Measurements from ENCODE around the gene KIAA1217. TPM values are rescaled to one million over a fixed set of nuclear protein-coding genes. Genes with fewer than 3 reads are reported as not detected.
A peak's percentile ranks its signal among the peaks of the same experiment; 100 is the strongest.

The KIAA1217 gene
- total RNA-seq, 3 donors from 2014 or later (not counting 1 experiment from before 2014, with no cell fraction given) = not detected

DNA sequence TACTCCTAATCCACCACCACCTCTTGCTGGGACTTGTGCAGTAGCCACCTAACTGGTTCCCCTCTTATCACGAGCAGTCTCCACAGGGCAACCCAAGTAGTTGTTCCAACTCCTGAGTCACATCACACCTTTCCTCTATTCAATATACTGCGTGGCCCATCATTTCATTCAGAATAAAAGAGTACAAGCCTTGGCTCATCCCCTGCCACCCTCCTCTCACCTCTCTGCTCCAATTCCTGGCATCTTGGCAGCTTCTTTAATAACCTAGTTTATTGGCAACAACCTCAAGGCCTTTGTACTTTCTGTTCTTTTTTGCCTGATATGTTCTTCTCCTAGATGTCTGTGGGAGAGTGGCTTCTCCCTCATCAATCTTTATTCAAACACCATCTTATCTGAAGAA, 199.4 kb downstream of the KIAA1217 start:
- H3K4me3 ChIP-seq (ENCODE audit: low read length) = no peak overlapping the region
- no peaks in the 10 kb centered on the region for H3K4me1 Mint-ChIP-seq
- no peaks in the 10 kb centered on the region for H3K36me3 ChIP-seq (ENCODE audit: control insufficient read depth, insufficient read depth, low read length)
- DNase-seq (no peak), ATAC-seq (no peak)
- TF ChIP-seq, protein P1, sequence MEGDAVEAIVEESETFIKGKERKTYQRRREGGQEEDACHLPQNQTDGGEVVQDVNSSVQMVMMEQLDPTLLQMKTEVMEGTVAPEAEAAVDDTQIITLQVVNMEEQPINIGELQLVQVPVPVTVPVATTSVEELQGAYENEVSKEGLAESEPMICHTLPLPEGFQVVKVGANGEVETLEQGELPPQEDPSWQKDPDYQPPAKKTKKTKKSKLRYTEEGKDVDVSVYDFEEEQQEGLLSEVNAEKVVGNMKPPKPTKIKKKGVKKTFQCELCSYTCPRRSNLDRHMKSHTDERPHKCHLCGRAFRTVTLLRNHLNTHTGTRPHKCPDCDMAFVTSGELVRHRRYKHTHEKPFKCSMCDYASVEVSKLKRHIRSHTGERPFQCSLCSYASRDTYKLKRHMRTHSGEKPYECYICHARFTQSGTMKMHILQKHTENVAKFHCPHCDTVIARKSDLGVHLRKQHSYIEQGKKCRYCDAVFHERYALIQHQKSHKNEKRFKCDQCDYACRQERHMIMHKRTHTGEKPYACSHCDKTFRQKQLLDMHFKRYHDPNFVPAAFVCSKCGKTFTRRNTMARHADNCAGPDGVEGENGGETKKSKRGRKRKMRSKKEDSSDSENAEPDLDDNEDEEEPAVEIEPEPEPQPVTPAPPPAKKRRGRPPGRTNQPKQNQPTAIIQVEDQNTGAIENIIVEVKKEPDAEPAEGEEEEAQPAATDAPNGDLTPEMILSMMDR (IDR thresholded peaks at IDR 0.05) = no peak
- WGBS (ENCODE audit: insufficient coverage) = 76% methylated on average over 2 of the region's 2 CpGs
- no peak overlapping the region for H3K27ac ChIP-seq (ENCODE audit: low read length)
- peaks cover 0 to 4% of the 10 kb centered on the region in 2 donors for H3K9me3 Mint-ChIP-seq
- no peak overlapping the region for H3K27ac Mint-ChIP-seq
- no peaks in the 10 kb centered on the region for H3K4me1 ChIP-seq (ENCODE audit: control insufficient read depth, insufficient read depth, low read length)
- intact Hi-C loops (cut with micrococcal nuclease) = no loop called here
- peaks cover 6% of the 10 kb centered on the region for H3K9me3 ChIP-seq (ENCODE audit: control insufficient read depth, insufficient read depth, low read length)
- no peaks in the 10 kb centered on the region for H3K27me3 ChIP-seq (ENCODE audit: control insufficient read depth, insufficient read depth, low read length)
- H3K4me3 Mint-ChIP-seq = no peak overlapping the region
- H3K27me3 Mint-ChIP-seq (ENCODE audit: low read depth in 2 of 2) = no peaks in the 10 kb centered on the region
- no peaks in the 10 kb centered on the region for H3K36me3 Mint-ChIP-seq

DNA sequence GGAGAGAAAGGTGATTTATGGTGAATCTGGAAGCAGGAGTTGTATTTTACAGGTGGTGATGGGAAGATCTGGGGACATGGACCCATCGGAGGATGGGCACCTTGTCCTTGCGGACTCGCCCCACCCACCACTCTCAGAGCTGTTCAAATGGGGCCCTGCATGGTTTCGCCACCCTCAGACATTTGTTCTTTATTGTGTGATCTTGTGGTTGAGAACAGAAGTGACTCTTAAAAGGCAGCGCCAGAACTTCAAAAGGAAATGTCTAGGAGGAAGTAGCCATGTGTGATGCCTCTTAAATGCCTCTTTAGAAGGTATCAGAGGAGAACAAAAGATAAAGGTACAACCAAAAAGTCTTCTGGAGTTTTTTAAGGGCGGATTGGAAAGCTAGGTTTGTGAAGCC, 205.7 kb downstream of the KIAA1217 start:
- no peak overlapping the region for H3K4me3 ChIP-seq (ENCODE audit: low read length)
- WGBS (ENCODE audit: insufficient coverage) = 25% methylated on average over 2 of the region's 6 CpGs
- ATAC-seq (no peak), DNase-seq (no peak)
- TF ChIP-seq, protein P1 (IDR thresholded peaks at IDR 0.05) = no peak
- H3K4me1 ChIP-seq (ENCODE audit: control insufficient read depth, insufficient read depth, low read length) = peaks cover 6% of the 10 kb centered on the region
- no peaks in the 10 kb centered on the region for H3K27me3 ChIP-seq (ENCODE audit: control insufficient read depth, insufficient read depth, low read length)
- Mint-ChIP-seq H3K27me3 (ENCODE audit: low read depth in 2 of 2) (no peaks in the 10 kb centered on the region), H3K4me3 (no peak overlapping the region), H3K9me3 (peaks cover 0 to 4% of the 10 kb centered on the region in 2 donors), H3K4me1 (no peaks in the 10 kb centered on the region), H3K27ac (no peak overlapping the region), H3K36me3 (no peaks in the 10 kb centered on the region)
- intact Hi-C loops (cut with micrococcal nuclease) = no loop called here
- peaks cover 6% of the 10 kb centered on the region for H3K9me3 ChIP-seq (ENCODE audit: control insufficient read depth, insufficient read depth, low read length)
- no peaks in the 10 kb centered on the region for H3K36me3 ChIP-seq (ENCODE audit: control insufficient read depth, insufficient read depth, low read length)
- no peak overlapping the region for H3K27ac ChIP-seq (ENCODE audit: low read length)

DNA sequence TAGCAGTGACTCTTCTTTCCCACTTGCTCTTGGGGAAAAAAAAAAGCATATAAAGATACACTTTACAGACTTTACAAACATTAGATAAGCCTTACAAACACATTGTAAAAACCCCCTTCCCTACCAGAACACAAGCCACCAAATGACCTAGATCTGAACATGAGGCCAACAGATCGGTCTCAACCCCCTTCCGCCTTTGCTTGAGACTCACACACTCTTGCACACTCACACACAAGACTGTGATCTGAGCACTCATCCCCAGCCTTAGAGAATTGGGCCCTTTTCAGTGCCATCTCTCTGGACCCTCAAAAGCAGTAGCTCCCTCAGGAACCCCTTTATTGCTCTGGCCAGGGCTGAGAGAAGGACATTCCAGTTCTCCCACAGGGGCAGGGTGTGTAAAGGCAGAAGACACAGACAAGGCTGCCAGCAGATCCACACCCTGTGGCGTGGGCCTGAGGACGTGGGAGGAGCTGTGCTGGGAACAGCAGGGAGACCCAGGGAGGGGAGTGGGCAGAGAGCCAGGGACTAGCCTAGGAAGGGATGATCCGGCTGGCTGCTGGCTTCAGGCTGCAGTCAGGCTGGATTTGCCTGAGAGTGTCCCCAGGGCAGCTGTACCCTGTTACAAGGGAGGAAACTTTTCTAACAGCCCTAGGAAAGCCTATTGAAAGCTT, 206.7 kb downstream of the KIAA1217 start:
- peaks cover 6% of the 10 kb centered on the region for H3K9me3 ChIP-seq (ENCODE audit: control insufficient read depth, insufficient read depth, low read length)

More for the DNA sequence above, 206.7 kb downstream of the KIAA1217 start:
- H3K9me3 Mint-ChIP-seq = peaks cover 0 to 4% of the 10 kb centered on the region in 2 donors
- intact Hi-C loops (cut with micrococcal nuclease) = no loop called here
- Histone ChIP-seq H3K27me3 (ENCODE audit: control insufficient read depth, insufficient read depth, low read length) (no peaks in the 10 kb centered on the region), H3K27ac (ENCODE audit: low read length) (no peak overlapping the region), H3K4me3 (ENCODE audit: low read length) (no peak overlapping the region), H3K36me3 (ENCODE audit: control insufficient read depth, insufficient read depth, low read length) (no peaks in the 10 kb centered on the region), H3K4me1 (ENCODE audit: control insufficient read depth, insufficient read depth, low read length) (peaks cover 6% of the 10 kb centered on the region)
- H3K27me3 Mint-ChIP-seq (ENCODE audit: low read depth in 2 of 2) = no peaks in the 10 kb centered on the region
- peak in 1 of 2 donors; percentile 3 for DNase-seq
- H3K36me3 Mint-ChIP-seq = no peaks in the 10 kb centered on the region
- WGBS (ENCODE audit: insufficient coverage) = 70% methylated on average over 5 of the region's 5 CpGs
- peak in 1 of 3 donors; percentile 39 for ATAC-seq
- TF ChIP-seq, protein P1 (IDR thresholded peaks at IDR 0.05) = no peak
- H3K4me1 Mint-ChIP-seq = no peaks in the 10 kb centered on the region
- H3K27ac Mint-ChIP-seq = no peak overlapping the region
- H3K4me3 Mint-ChIP-seq = no peak overlapping the region
